Naive thymus-derived CD8-positive, alpha-beta T cell (primary cell): ENCODE measurements around the gene KIF6. TPM values are rescaled to one million over a fixed set of nuclear protein-coding genes. Genes with fewer than 3 reads are reported as not detected.

Experiments
- ATAC-seq, 2 donors: fragments of 150-1000 bp; cut with Tn5 transposase in 1 of 2; sonication (Bioruptor Pico), chemical (Tn5 transposase) in 1 of 2; 1 replicate in 1 of 2; 2 replicates in 1 of 2; pipeline ENCODE4 v1.10.0; 2021; ENCODE audit warnings: mild to moderate bottlenecking in 2 of 2, moderate library complexity in 2 of 2
- POLR2A ChIA-PET: fragments of 350-600 bp; sonication (Branson Sonifier 250); formaldehyde crosslinking; loops from one replicate; lab custom pipeline; 2021; ENCODE audit warnings: antibody characterized with exemption; lab: Charles Lee
- DNase-seq, 10 donors: peaks; one replicate each; pipeline versions ENCODE4 v3.0.0 to v3.0.0-alpha.2; 2020 to 2022
- H3K27ac Mint-ChIP-seq, 10 donors: one replicate each; pipeline ENCODE4 v1.8.0; 2020 to 2022; ENCODE audit warnings: mild to moderate bottlenecking in 10 of 10, mixed read lengths in 10 of 10, moderate library complexity in 4 of 10, inconsistent platforms in 1 of 10
- H3K27me3 Mint-ChIP-seq, 5 donors: one replicate each; pipeline ENCODE4 v1.8.0; 2021 to 2022; ENCODE audit warnings: mixed read lengths in 5 of 5
- H3K36me3 Mint-ChIP-seq, 3 donors: one replicate each; pipeline ENCODE4 v1.8.0; 2020 to 2022; ENCODE audit warnings: mixed read lengths in 3 of 3, mild to moderate bottlenecking in 2 of 3, inconsistent platforms in 1 of 3
- H3K4me1 Mint-ChIP-seq, 4 donors: one replicate each; pipeline ENCODE4 v1.8.0; 2021 to 2022; ENCODE audit warnings: mixed read lengths in 4 of 4
- H3K4me3 Mint-ChIP-seq, 10 donors: one replicate each; pipeline ENCODE4 v1.8.0; 2020 to 2022; ENCODE audit warnings: mild to moderate bottlenecking in 10 of 10, mixed read lengths in 10 of 10, moderate library complexity in 6 of 10, inconsistent platforms in 1 of 10
- H3K9me3 Mint-ChIP-seq, 9 donors: one replicate each; pipeline ENCODE4 v1.8.0; 2020 to 2022; ENCODE audit warnings: mixed read lengths in 9 of 9, mild to moderate bottlenecking in 3 of 9, inconsistent platforms in 1 of 9, moderate library complexity in 1 of 9
- polyA plus RNA-seq, 3 donors: library from polyadenylated mRNA; unstranded; fragments of 300-500 nt; fragmentation: Illumina TruSeq; gene quantifications; one replicate each; pipeline ENCODE4 v1.2.3, GENCODE V29; 2021
- total RNA-seq, 8 experiments: library from RNA in 2 of 8; stranded (reverse) in 2 of 8; gene quantifications; one replicate each; pipeline ENCODE4 v1.2.3 and lab custom pipeline; 2021 to 2026

The KIF6 gene
- total and polyA plus RNA-seq, 5 experiments from 2014 or later: 0.39 TPM; not detected in 4

- POLR2A ChIA-PET: no interaction called here
- peak overlapping the region in 1 of 10 donors; percentile 25 for H3K27ac Mint-ChIP-seq
- peaks cover 0 to 5% (median 0%) of the 10 kb centered on the region in 4 donors for H3K4me1 Mint-ChIP-seq
- no peak for ATAC-seq
- H3K36me3 Mint-ChIP-seq: no peaks in the 10 kb centered on the region
- H3K27me3 Mint-ChIP-seq: peaks cover 6 to 34% (median 18%) of the 10 kb centered on the region in 5 donors
- no peak for DNase-seq
- no peak overlapping the region for H3K4me3 Mint-ChIP-seq
- no peaks in the 10 kb centered on the region for H3K9me3 Mint-ChIP-seq
Measured at GRCh38 chr6:39320363-39320984, 404.7 kb downstream of the KIF6 start.

- no peak for DNase-seq
- Mint-ChIP-seq H3K27me3 (peaks cover 7 to 35% (median 21%) of the 10 kb centered on the region in 5 donors), H3K4me1 (peaks cover 0 to 6% (median 1%) of the 10 kb centered on the region in 4 donors), H3K27ac (peak overlapping the region in 1 of 10 donors; percentile 25), H3K4me3 (no peak overlapping the region), H3K36me3 (no peaks in the 10 kb centered on the region), H3K9me3 (no peaks in the 10 kb centered on the region)
- POLR2A ChIA-PET: no interaction called here
- no peak for ATAC-seq
Measured at GRCh38 chr6:39319621-39320362, 405.4 kb downstream of the KIF6 start.

- DNase-seq: no peak
- no peak for ATAC-seq
- Mint-ChIP-seq H3K27ac (no peak overlapping the region), H3K9me3 (no peaks in the 10 kb centered on the region), H3K27me3 (peaks cover 7 to 42% (median 30%) of the 10 kb centered on the region in 5 donors), H3K36me3 (no peaks in the 10 kb centered on the region), H3K4me3 (no peak overlapping the region), H3K4me1 (peaks cover 0 to 12% (median 6%) of the 10 kb centered on the region in 4 donors)
- POLR2A ChIA-PET: no interaction called here
Measured at GRCh38 chr6:39317256-39317655, 408.0 kb downstream of the KIF6 start.

- peak in 1 of 2 donors; percentile 29 for ATAC-seq
- peaks cover 2 to 12% (median 7%) of the 10 kb centered on the region in 4 donors for H3K4me1 Mint-ChIP-seq
Measured at GRCh38 chr6:39314273-39314795, 410.9 kb downstream of the KIF6 start, which contains the start of gene KCNK17. TSS of gene KCNK17 (minus strand) at chr6:39314419. CDS start at chr6:39314320, 99 bp downstream.

GRCh38 chr6:39313526-39314272, 411.5 kb downstream of the KIF6 start:
- H3K27ac Mint-ChIP-seq: no peak overlapping the region
- H3K4me3 Mint-ChIP-seq: peak overlapping the region in 4 of 10 donors; percentile 18 to 66 (median 60)
- POLR2A ChIA-PET: no interaction called here
- H3K4me1 Mint-ChIP-seq: peaks cover 2 to 12% (median 6%) of the 10 kb centered on the region in 4 donors
- peaks cover 17 to 55% (median 49%) of the 10 kb centered on the region in 5 donors for H3K27me3 Mint-ChIP-seq
- DNase-seq: no peak
- no peaks in the 10 kb centered on the region for H3K36me3 Mint-ChIP-seq
- no peaks in the 10 kb centered on the region for H3K9me3 Mint-ChIP-seq
- no peak for ATAC-seq

More at GRCh38 chr6:39314273-39314795, 410.9 kb downstream of the KIF6 start, which contains the start of gene KCNK17:
- no peak for DNase-seq
- POLR2A ChIA-PET: no interaction called here
- no peaks in the 10 kb centered on the region for H3K9me3 Mint-ChIP-seq
- H3K27ac Mint-ChIP-seq: no peak within 1 kb of the TSS
- no peaks in the 10 kb centered on the region for H3K36me3 Mint-ChIP-seq
- peaks cover 18 to 56% (median 50%) of the 10 kb centered on the region in 5 donors for H3K27me3 Mint-ChIP-seq
- peak within 1 kb of the TSS in 7 of 10 donors; percentile 11 to 66 (median 22) for H3K4me3 Mint-ChIP-seq

GRCh38 chr6:39312912-39313525, 412.2 kb downstream of the KIF6 start:
- H3K9me3 Mint-ChIP-seq: no peaks in the 10 kb centered on the region
- H3K4me3 Mint-ChIP-seq: peak overlapping the region in 7 of 10 donors; percentile 10 to 66 (median 52)
- peaks cover 17 to 55% (median 49%) of the 10 kb centered on the region in 5 donors for H3K27me3 Mint-ChIP-seq
- H3K4me1 Mint-ChIP-seq: peaks cover 2 to 12% (median 6%) of the 10 kb centered on the region in 4 donors
- POLR2A ChIA-PET: no interaction called here
- no peak overlapping the region for H3K27ac Mint-ChIP-seq
- no peak for ATAC-seq
- H3K36me3 Mint-ChIP-seq: no peaks in the 10 kb centered on the region
- DNase-seq: no peak

GRCh38 chr6:39310542-39310941, 414.7 kb downstream of the KIF6 start:
- ATAC-seq (no peak), DNase-seq (no peak)
- POLR2A ChIA-PET: no interaction called here
- no peak overlapping the region for H3K4me3 Mint-ChIP-seq
- H3K27me3 Mint-ChIP-seq: peaks cover 16 to 43% (median 38%) of the 10 kb centered on the region in 5 donors
- no peak overlapping the region for H3K27ac Mint-ChIP-seq
- H3K9me3 Mint-ChIP-seq: no peaks in the 10 kb centered on the region
- H3K4me1 Mint-ChIP-seq: peaks cover 2 to 12% (median 5%) of the 10 kb centered on the region in 4 donors
- no peaks in the 10 kb centered on the region for H3K36me3 Mint-ChIP-seq

GRCh38 chr6:39309942-39310531, 415.2 kb downstream of the KIF6 start:
- H3K27ac Mint-ChIP-seq: no peak overlapping the region
- POLR2A ChIA-PET: no interaction called here
- H3K36me3 Mint-ChIP-seq: no peaks in the 10 kb centered on the region
- H3K4me3 Mint-ChIP-seq: no peak overlapping the region
- peaks cover under 1 to 12% (median 5%) of the 10 kb centered on the region in 4 donors for H3K4me1 Mint-ChIP-seq
- peak; percentile 46 to 50 for ATAC-seq
- peaks cover 14 to 38% (median 33%) of the 10 kb centered on the region in 5 donors for H3K27me3 Mint-ChIP-seq
- peak in 9 of 10 donors; percentile 16 to 71 (median 35) for DNase-seq
- H3K9me3 Mint-ChIP-seq: no peaks in the 10 kb centered on the region

GRCh38 chr6:39307462-39307861, 417.7 kb downstream of the KIF6 start:
- Mint-ChIP-seq H3K4me1 (peaks cover 3 to 11% (median 4%) of the 10 kb centered on the region in 4 donors), H3K4me3 (no peak overlapping the region), H3K9me3 (no peaks in the 10 kb centered on the region), H3K36me3 (no peaks in the 10 kb centered on the region), H3K27ac (no peak overlapping the region), H3K27me3 (peaks cover 12 to 26% (median 19%) of the 10 kb centered on the region in 5 donors)
- POLR2A ChIA-PET: no interaction called here
- ATAC-seq: no peak
- DNase-seq: no peak

GRCh38 chr6:39304951-39305350, 420.3 kb downstream of the KIF6 start:
- H3K4me3 Mint-ChIP-seq: no peak overlapping the region
- POLR2A ChIA-PET: no interaction called here
- peaks cover 0 to 1% (median 0%) of the 10 kb centered on the region in 9 donors for H3K9me3 Mint-ChIP-seq
- H3K27me3 Mint-ChIP-seq: peaks cover under 1 to 3% (median 2%) of the 10 kb centered on the region in 5 donors
- H3K4me1 Mint-ChIP-seq: peaks cover 3 to 12% (median 4%) of the 10 kb centered on the region in 4 donors
- peak overlapping the region in 1 of 10 donors; percentile 68 for H3K27ac Mint-ChIP-seq
- DNase-seq (no peak), ATAC-seq (no peak)
- no peaks in the 10 kb centered on the region for H3K36me3 Mint-ChIP-seq

- Mint-ChIP-seq H3K27me3 (no peaks in the 10 kb centered on the region), H3K36me3 (no peaks in the 10 kb centered on the region), H3K9me3 (peaks cover 0 to 1% (median 0%) of the 10 kb centered on the region in 9 donors), H3K4me3 (peak overlapping the region in 1 of 10 donors; percentile 50), H3K4me1 (peaks cover 3 to 10% (median 4%) of the 10 kb centered on the region in 4 donors), H3K27ac (no peak overlapping the region)
- DNase-seq (no peak), ATAC-seq (no peak)
- POLR2A ChIA-PET: interaction anchor here (0.7 to 1.4 kb wide), 2 partner anchors 137 to 430 kb away, joined by 4 to 5 read pairs; no protein-coding TSS in a partner anchor
Measured at GRCh38 chr6:39303425-39304153, 421.6 kb downstream of the KIF6 start.
